Peyer's patch (tissue), 4 donors: ENCODE results near the gene OPN1LW. TPM values are rescaled to one million over a fixed set of nuclear protein-coding genes. Genes with fewer than 3 reads are reported as not detected.
A peak's percentile ranks its signal among the peaks of the same experiment; 100 is the strongest.
"Not testable (repeated sequence)": the region's sequence is repeated elsewhere in the genome, so short reads cannot be mapped to it uniquely, and the experiment has no call there.

Experiments used
- DNase-seq, 3 donors: peaks; one replicate each; pipeline ENCODE4 v3.0.0-alpha.2; 2017 to 2019
- H3K27ac ChIP-seq, 4 donors: fragments of 200-600 bp; sonication (generic); one replicate each; pipeline ENCODE4 v1.5.1; 2016 to 2019
- H3K27me3 ChIP-seq, 2 donors: fragments of 200-600 bp; sonication (generic); one replicate each; pipeline ENCODE4 v1.5.1; 2019
- H3K36me3 ChIP-seq, 3 donors: fragments of 200-600 bp; sonication (generic); one replicate each; pipeline ENCODE4 v1.5.1; 2016 to 2019
- H3K4me1 ChIP-seq, 4 donors: fragments of 200-600 bp; sonication (generic); one replicate each; pipeline ENCODE4 v1.5.1; 2016 to 2019
- H3K4me3 ChIP-seq, 4 donors: fragments of 200-600 bp; sonication (generic); 1 replicate in 3 of 4; 2 replicates in 1 of 4; pipeline ENCODE4 v1.5.1; 2016 to 2019; ENCODE audit warnings: mild to moderate bottlenecking in 1 of 4
- H3K9me3 ChIP-seq, 4 donors: fragments of 200-600 bp; sonication (generic); one replicate each; pipeline ENCODE4 v1.5.1; 2016 to 2019; ENCODE audit warnings: mild to moderate bottlenecking in 1 of 4
- POLR2A ChIP-seq, 2 donors: fragments of 450-650 bp; IDR thresholded peaks; one replicate each; pipeline ENCODE4 v1.5.1; 2017; ENCODE audit warnings: antibody characterized with exemption in 2 of 2, mild to moderate bottlenecking in 2 of 2, moderate library complexity in 2 of 2
- total RNA-seq, 4 donors: library from RNA; depleted of rRNA; stranded (reverse); fragments of >200 nt; gene quantifications; one replicate each; pipeline ENCODE4 v1.1.0, GENCODE V29; 2016
- TF ChIP-seq, protein P1 (sequence below), 6 experiments: fragments of 450-650 bp in 4 of 6; fragments of 200-600 bp in 2 of 6; sonication (generic) in 1 of 6; IDR thresholded peaks; one replicate each; pipeline ENCODE4 v1.5.1; 2017 to 2019; ENCODE audit warnings: antibody characterized with exemption in 6 of 6, mild to moderate bottlenecking in 3 of 6, moderate library complexity in 1 of 6

OPN1LW gene
- total RNA-seq, result not detected

- not testable (repeated sequence) for DNase-seq, H3K36me3 ChIP-seq, H3K9me3 ChIP-seq, H3K4me3 ChIP-seq, H3K4me1 ChIP-seq, H3K27me3 ChIP-seq, H3K27ac ChIP-seq
Measured at GRCh38 chrX:154144010-154144409, at the start of gene OPN1LW. TSS of gene OPN1LW (plus strand) at chrX:154144243. CDS start at chrX:154144284, 41 bp downstream.

DNA sequence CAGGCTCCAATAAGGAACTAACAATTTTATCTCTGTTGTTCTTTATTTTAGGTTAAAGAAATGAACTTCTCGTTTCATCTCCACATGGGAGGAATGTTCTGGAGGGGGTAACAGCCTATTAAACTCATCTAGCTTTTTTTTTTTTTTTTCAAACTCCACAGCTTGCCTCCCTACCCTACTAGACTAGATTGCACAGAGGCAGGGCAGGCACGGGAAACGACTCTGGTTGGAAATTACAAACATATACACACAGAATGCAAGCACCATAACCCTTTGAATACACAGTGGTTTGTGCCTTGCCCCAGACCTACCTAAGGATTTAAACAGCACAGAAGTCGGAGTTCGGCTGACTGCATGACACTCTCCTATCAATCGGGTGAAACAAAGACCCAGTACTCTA, 49.2 kb upstream of the OPN1LW start:
- TF ChIP-seq, protein P1, sequence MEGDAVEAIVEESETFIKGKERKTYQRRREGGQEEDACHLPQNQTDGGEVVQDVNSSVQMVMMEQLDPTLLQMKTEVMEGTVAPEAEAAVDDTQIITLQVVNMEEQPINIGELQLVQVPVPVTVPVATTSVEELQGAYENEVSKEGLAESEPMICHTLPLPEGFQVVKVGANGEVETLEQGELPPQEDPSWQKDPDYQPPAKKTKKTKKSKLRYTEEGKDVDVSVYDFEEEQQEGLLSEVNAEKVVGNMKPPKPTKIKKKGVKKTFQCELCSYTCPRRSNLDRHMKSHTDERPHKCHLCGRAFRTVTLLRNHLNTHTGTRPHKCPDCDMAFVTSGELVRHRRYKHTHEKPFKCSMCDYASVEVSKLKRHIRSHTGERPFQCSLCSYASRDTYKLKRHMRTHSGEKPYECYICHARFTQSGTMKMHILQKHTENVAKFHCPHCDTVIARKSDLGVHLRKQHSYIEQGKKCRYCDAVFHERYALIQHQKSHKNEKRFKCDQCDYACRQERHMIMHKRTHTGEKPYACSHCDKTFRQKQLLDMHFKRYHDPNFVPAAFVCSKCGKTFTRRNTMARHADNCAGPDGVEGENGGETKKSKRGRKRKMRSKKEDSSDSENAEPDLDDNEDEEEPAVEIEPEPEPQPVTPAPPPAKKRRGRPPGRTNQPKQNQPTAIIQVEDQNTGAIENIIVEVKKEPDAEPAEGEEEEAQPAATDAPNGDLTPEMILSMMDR (IDR thresholded peaks at IDR 0.05), result no peak
- TF ChIP-seq POLR2A (IDR thresholded peaks at IDR 0.05), result no peak
- Histone ChIP-seq H3K27me3 (no peaks in the 10 kb centered on the region), H3K36me3 (no peaks in the 10 kb centered on the region), H3K27ac (peak overlapping the region in 1 of 4 donors; percentile 25), H3K4me3 (peak overlapping the region in 1 of 4 donors; percentile 22), H3K4me1 (peaks cover 0 to 21% (median 0%) of the 10 kb centered on the region in 4 donors), H3K9me3 (no peaks in the 10 kb centered on the region)
- no peak for DNase-seq

- H3K27ac ChIP-seq, result peak overlapping the region; percentile 95 to 99 (median 98)
- no peak for DNase-seq
- no peaks in the 10 kb centered on the region for H3K27me3 ChIP-seq
- TF ChIP-seq POLR2A (IDR thresholded peaks at IDR 0.05), result no peak
- TF ChIP-seq, protein P1 (IDR thresholded peaks at IDR 0.05), result no peak
- peak overlapping the region; percentile 71 to 94 (median 87) for H3K4me3 ChIP-seq
- no peaks in the 10 kb centered on the region for H3K9me3 ChIP-seq
- no peaks in the 10 kb centered on the region for H3K36me3 ChIP-seq
- H3K4me1 ChIP-seq, result peaks cover 0 to 21% (median 0%) of the 10 kb centered on the region in 4 donors
Measured at GRCh38 chrX:154096140-154097002, 47.7 kb upstream of the OPN1LW start.

DNA sequence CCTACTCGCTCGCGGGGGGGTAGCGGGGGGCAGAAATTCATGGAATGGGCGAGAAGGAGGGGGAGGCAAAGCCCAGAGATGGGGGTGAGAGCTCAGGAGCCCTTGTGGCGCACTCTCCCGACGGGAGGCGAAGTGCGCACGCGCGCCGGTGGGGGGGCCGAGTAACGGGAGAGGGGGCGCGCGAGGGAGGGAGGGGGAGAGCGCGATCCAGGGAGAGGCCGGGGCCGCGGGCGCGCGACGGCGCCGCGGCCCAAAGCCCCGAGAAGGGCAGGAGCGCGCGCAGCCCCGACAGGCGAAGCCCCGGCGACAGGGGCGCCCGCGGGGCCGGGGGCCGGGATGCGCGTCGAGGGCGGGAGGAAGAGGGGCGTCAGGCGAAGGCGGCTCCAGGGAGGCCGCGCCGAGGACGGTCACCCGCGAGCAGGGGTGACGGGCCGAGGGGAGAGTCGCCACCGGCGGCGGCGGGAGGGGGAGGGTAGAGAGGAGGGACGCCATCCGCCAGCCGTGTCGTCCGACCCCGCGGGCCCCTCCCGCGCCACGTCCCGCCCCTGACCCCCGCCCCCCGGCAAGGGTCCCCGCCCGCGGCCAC, 46.9 kb upstream of the OPN1LW start:
- Histone ChIP-seq H3K4me1 (peaks cover 0 to 21% (median 0%) of the 10 kb centered on the region in 4 donors), H3K27ac (peak overlapping the region; percentile 95 to 99 (median 98)), H3K9me3 (no peaks in the 10 kb centered on the region), H3K4me3 (peak overlapping the region; percentile 71 to 94 (median 87)), H3K36me3 (no peaks in the 10 kb centered on the region), H3K27me3 (no peaks in the 10 kb centered on the region)
- peak; percentile 68 to 84 (median 70) for DNase-seq
- TF ChIP-seq, protein P1 (IDR thresholded peaks at IDR 0.05), result no peak
- no peak for TF ChIP-seq POLR2A (IDR thresholded peaks at IDR 0.05)

DNA sequence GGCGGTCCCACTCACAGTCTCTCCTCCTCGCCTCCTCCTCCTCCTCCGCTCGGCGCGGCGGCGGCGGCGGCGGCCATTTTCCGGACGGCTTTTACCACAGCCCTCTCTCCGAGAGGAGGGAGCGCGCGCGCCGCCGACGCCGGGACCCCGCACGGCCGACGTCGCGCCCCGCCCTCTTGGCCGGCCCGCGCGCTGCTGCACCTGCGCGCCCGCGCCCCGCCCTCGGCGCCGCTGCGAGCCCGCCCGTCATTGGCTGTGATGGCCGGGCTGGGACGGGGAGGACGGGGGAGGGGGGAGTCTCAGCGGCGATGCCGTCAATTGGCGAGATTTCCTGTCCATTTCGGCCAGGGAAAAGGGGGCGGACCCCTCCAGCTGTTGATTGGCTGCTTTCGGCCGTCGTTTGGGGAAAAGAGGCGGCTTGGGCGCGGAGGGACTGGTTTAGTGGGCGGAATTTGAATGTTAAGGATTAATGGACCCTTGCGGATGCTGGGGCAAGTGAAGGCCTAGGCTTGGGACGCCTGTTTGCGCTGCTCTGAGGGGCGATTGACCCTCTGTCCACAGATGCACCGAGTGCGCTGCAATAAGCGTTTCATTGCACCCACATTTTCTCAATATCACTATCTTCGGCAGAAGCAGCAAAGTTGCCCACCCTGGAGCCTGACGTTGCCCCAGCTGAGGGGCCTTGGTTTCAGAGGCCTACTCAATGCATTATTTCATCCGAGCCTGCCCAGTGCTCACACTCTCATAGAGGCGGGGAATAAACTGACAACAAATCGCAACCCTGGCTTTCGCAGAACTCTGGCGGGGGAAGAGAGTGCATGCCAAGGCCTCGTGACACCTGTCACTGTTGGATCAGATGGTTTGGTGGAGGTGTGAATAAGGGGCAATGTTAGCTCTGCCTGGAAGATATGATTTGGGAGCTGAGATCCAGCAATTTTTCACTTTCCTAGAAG, 46.2 kb upstream of the OPN1LW start, which contains the start of gene MECP2:
Gene MECP2 (minus strand): TSS at position 129 of the 953 bp plus-strand sequence.
- peak; percentile 86 to 96 (median 91) for DNase-seq
- Histone ChIP-seq H3K27ac (peak within 1 kb of the TSS; percentile 95 to 99 (median 98)), H3K4me3 (peak within 1 kb of the TSS; percentile 71 to 94 (median 87)), H3K36me3 (no peaks in the 10 kb centered on the region), H3K9me3 (no peaks in the 10 kb centered on the region), H3K27me3 (no peaks in the 10 kb centered on the region), H3K4me1 (peaks cover 0 to 21% (median 0%) of the 10 kb centered on the region in 4 donors)
- no peak for TF ChIP-seq POLR2A (IDR thresholded peaks at IDR 0.05)
- TF ChIP-seq, protein P1 (IDR thresholded peaks at IDR 0.05), result no peak
